Measurements from ENCODE around the gene CNKSR3.
"Not testable (repeated sequence)": the region's sequence is repeated elsewhere in the genome, so short reads cannot be mapped to it uniquely, and the experiment has no call there.

The CNKSR3 gene
- total RNA-seq: 1.1 to 8.2 (median 2.6) reads per million in 18 experiments

GRCh38 chr6:154510144-154510905 lies at the start of gene CNKSR3:
TSS of gene CNKSR3 (minus strand) at chr6:154510685. CDS start at chr6:154510114, 571 bp downstream.
- peak; percentile 38 to 62 for DNase-seq

- no peak for DNase-seq
Observed at GRCh38 chr6:154558984-154559383, 48.5 kb upstream of the CNKSR3 start.

GRCh38 chr6:154558513-154558912 lies 48.0 kb upstream of the CNKSR3 start:
- DNase-seq: no peak

GRCh38 chr6:154555073-154555677 lies 44.7 kb upstream of the CNKSR3 start:
- no peak for DNase-seq

GRCh38 chr6:154554491-154554890 lies 44.0 kb upstream of the CNKSR3 start:
- DNase-seq: no peak

GRCh38 chr6:154550779-154551178 lies 40.3 kb upstream of the CNKSR3 start:
- DNase-seq: peak in 1 of 2 donors; percentile 6

GRCh38 chr6:154549179-154549578 lies 38.7 kb upstream of the CNKSR3 start:
- no peak for DNase-seq

- no peak for DNase-seq
Observed at GRCh38 chr6:154548130-154548830, 37.8 kb upstream of the CNKSR3 start.

- no peak for DNase-seq
Observed at GRCh38 chr6:154543628-154544027, 33.1 kb upstream of the CNKSR3 start.

- no peak for DNase-seq
Observed at GRCh38 chr6:154542747-154543146, 32.3 kb upstream of the CNKSR3 start.

- DNase-seq: not testable (repeated sequence)
Observed at GRCh38 chr6:154541837-154542236, 31.4 kb upstream of the CNKSR3 start.

- DNase-seq: no peak
Observed at GRCh38 chr6:154539593-154540269, 29.2 kb upstream of the CNKSR3 start.

- no peak for DNase-seq
Observed at GRCh38 chr6:154538640-154539191, 28.2 kb upstream of the CNKSR3 start.

GRCh38 chr6:154537511-154538325 lies 27.2 kb upstream of the CNKSR3 start:
- DNase-seq: no peak

GRCh38 chr6:154536999-154537398 lies 26.5 kb upstream of the CNKSR3 start:
- DNase-seq: no peak

- no peak for DNase-seq
Observed at GRCh38 chr6:154536255-154536654, 25.8 kb upstream of the CNKSR3 start.

GRCh38 chr6:154535851-154536250 lies 25.4 kb upstream of the CNKSR3 start:
- no peak for DNase-seq

GRCh38 chr6:154535147-154535546 lies 24.7 kb upstream of the CNKSR3 start:
- DNase-seq: no peak

GRCh38 chr6:154534531-154534930 lies 24.0 kb upstream of the CNKSR3 start:
- DNase-seq: no peak

- no peak for DNase-seq
Observed at GRCh38 chr6:154532426-154532825, 21.9 kb upstream of the CNKSR3 start.

- no peak for DNase-seq
Observed at GRCh38 chr6:154529957-154530356, 19.5 kb upstream of the CNKSR3 start.
